Hepatocyte (in vitro differentiated cells): ENCODE results near the gene LMAN2. TPM values are rescaled to one million over a fixed set of nuclear protein-coding genes. Genes with fewer than 3 reads are reported as not detected.

Experiments used
- DNase-seq: peaks from one replicate; pipeline ENCODE4 v3.0.0-alpha.2; 2016; ENCODE audit warnings: low spot score
- H2AFZ ChIP-seq: fragments of 200-600 bp; sonication (generic); 2 replicates; pipeline ENCODE4 v1.6.0; 2016; ENCODE audit warnings: antibody characterized with exemption, mild to moderate bottlenecking
- H3K27ac ChIP-seq: fragments of 200-600 bp; sonication (generic); 2 replicates; pipeline ENCODE4 v1.5.1; 2016; ENCODE audit warnings: mild to moderate bottlenecking
- H3K27me3 ChIP-seq: fragments of 200-600 bp; sonication (generic); 2 replicates; pipeline ENCODE4 v1.6.1; 2016
- H3K36me3 ChIP-seq: fragments of 200-600 bp; sonication (generic); replicated peaks from 2 replicates; pipeline ENCODE4 v1.5.1; 2016; ENCODE audit warnings: low read depth; ENCODE audit not compliant: insufficient read depth
- H3K4me1 ChIP-seq: fragments of 200-600 bp; sonication (generic); 2 replicates; pipeline ENCODE4 v1.5.1; 2016; ENCODE audit warnings: mild to moderate bottlenecking, moderate library complexity; ENCODE audit not compliant: insufficient read depth
- H3K4me2 ChIP-seq: fragments of 200-600 bp; sonication (generic); 2 replicates; pipeline ENCODE4 v1.6.0; 2016
- H3K4me3 ChIP-seq: fragments of 200-600 bp; sonication (generic); 2 replicates; pipeline ENCODE4 v1.5.1; 2016; ENCODE audit warnings: mild to moderate bottlenecking
- H3K79me2 ChIP-seq: fragments of 200-600 bp; sonication (generic); 2 replicates; pipeline ENCODE4 v1.6.0; 2017; ENCODE audit warnings: mild to moderate bottlenecking
- H3K9me2 ChIP-seq: fragments of 200-600 bp; sonication (generic); replicated peaks from 2 replicates; pipeline ENCODE4 v1.6.0; 2017; ENCODE audit warnings: mild to moderate bottlenecking; ENCODE audit not compliant: insufficient read depth
- H3K9me3 ChIP-seq: fragments of 200-600 bp; sonication (generic); 2 replicates; pipeline ENCODE4 v1.5.1; 2016; ENCODE audit warnings: low read depth, mild to moderate bottlenecking
- H4K20me1 ChIP-seq: fragments of 200-600 bp; sonication (generic); 2 replicates; pipeline ENCODE4 v1.6.0; 2016; ENCODE audit warnings: mild to moderate bottlenecking; ENCODE audit not compliant: insufficient read depth, poor library complexity, severe bottlenecking
- EZH2 ChIP-seq: fragments of 200-600 bp; sonication (generic); IDR thresholded peaks from 2 replicates; pipeline ENCODE4 v1.6.1; 2016; ENCODE audit warnings: antibody characterized with exemption, mild to moderate bottlenecking, borderline replicate concordance
- EZH2phosphoT487 ChIP-seq: fragments of 200-600 bp; sonication (generic); IDR thresholded peaks from one replicate; pipeline ENCODE4 v1.6.1; 2018; ENCODE audit warnings: antibody characterized with exemption, mild to moderate bottlenecking, low read depth, moderate library complexity; ENCODE audit not compliant: unreplicated experiment, severe bottlenecking
- WGBS: methylation state at CpG from one replicate; pipeline ENCODE4 v1.1.6; 2016; ENCODE audit warnings: low lambda C conversion rate; ENCODE audit errors: missing lambda C conversion rate; 5-methylcytosine and 5-hydroxymethylcytosine counted together
- polyA plus RNA-seq: library from polyadenylated mRNA; unstranded; fragments of >200 nt; fragmentation: Nextera tagmentation; extraction: Ambion mirVana; gene quantifications from 2 replicates; pipeline ENCODE4 v1.2.1, GENCODE V29; 2016
- total RNA-seq: library from RNA; depleted of rRNA; stranded (reverse); fragments of >200 nt; gene quantifications from 2 replicates; pipeline ENCODE4 v1.2.3, GENCODE V29; 2014
- TF ChIP-seq, protein P1 (sequence below): fragments of 200-600 bp; sonication (generic); IDR thresholded peaks from 2 replicates; pipeline ENCODE4 v1.5.1; 2016; ENCODE audit warnings: antibody characterized with exemption, mild to moderate bottlenecking; ENCODE audit not compliant: poor library complexity

The LMAN2 gene
- total and polyA plus RNA-seq, 2 experiments from 2014 or later: 357 to 391 TPM

DNA sequence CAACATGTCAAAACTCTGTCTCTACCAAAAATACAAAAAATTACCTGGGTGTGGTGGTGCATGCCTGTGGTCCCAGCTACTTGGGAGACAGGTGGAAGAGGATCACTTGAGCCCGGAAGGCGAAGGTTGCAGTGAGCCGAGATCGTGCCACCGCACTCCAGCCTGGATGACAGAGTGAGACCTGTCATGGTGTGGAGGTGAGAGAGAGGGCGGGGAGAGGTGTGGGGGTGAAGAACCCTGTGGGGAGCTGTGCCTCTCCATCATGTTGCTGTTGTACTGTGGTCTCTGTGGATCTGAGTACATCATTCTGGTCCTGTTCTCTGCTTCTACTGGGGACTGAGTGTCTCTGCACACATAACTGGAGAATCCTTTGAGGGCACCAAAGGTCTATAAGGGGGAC, 21.4 kb upstream of the LMAN2 start:
- no peak for DNase-seq
- Histone ChIP-seq H3K9me2 (no peaks in the 10 kb centered on the region), H3K4me1 (peaks cover under 1% of the 10 kb centered on the region), H4K20me1 (no peaks in the 10 kb centered on the region), H2AFZ (no peak overlapping the region), H3K9me3 (no peaks in the 10 kb centered on the region), H3K79me2 (peaks cover 5% of the 10 kb centered on the region), H3K4me2 (peak overlapping the region; percentile 89), H3K27ac (no peak overlapping the region), H3K27me3 (no peaks in the 10 kb centered on the region), H3K36me3 (no peaks in the 10 kb centered on the region), H3K4me3 (no peak overlapping the region)
- 93% methylated on average over 6 of the region's 6 CpGs for WGBS
- TF ChIP-seq EZH2 (no peak), EZH2phosphoT487 (no peak)
- TF ChIP-seq, protein P1, sequence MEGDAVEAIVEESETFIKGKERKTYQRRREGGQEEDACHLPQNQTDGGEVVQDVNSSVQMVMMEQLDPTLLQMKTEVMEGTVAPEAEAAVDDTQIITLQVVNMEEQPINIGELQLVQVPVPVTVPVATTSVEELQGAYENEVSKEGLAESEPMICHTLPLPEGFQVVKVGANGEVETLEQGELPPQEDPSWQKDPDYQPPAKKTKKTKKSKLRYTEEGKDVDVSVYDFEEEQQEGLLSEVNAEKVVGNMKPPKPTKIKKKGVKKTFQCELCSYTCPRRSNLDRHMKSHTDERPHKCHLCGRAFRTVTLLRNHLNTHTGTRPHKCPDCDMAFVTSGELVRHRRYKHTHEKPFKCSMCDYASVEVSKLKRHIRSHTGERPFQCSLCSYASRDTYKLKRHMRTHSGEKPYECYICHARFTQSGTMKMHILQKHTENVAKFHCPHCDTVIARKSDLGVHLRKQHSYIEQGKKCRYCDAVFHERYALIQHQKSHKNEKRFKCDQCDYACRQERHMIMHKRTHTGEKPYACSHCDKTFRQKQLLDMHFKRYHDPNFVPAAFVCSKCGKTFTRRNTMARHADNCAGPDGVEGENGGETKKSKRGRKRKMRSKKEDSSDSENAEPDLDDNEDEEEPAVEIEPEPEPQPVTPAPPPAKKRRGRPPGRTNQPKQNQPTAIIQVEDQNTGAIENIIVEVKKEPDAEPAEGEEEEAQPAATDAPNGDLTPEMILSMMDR: no peak

DNA sequence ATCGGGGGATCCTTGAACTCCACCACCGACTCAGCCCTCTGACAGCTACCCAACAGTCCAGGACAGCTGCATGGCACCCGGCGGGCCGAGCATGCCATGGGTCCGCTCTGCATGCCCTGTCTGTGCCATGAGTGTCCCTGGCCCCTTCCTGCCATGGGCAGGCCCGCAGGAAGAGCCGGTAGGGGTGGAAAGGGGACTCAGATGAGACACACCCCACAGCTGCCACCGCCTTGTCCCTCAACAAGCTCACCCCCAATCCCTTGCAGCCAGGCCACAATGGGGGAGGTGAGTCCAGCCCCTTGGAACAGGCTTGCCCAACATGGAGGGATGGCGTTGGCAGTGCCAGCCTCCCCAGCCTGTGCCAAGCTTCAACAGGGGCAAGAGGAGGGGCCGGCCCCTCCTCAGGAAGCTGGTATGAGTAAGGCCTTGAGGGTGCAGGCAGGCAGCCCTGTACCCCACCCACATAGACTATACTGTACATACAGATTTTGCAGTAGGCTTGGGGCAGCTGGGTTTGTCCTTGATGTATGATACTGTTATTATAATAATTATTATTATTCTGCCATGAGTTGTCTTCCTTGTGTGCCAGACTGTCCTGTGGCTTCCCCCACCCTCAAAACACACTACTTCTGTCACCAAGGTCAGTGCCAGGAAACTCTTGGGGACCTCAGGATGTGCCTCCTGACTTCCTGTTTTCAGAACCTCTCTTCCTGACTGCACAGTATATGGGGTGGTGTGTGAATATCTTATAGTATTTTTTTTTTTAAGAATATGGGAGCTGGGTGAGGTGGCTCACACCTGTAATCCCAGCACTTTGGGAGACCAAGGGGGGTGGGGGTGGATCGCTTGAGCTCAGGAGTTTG, 20.8 kb upstream of the LMAN2 start:
- H3K36me3 ChIP-seq: no peaks in the 10 kb centered on the region
- 95% methylated on average over 12 of the region's 12 CpGs for WGBS

DNA sequence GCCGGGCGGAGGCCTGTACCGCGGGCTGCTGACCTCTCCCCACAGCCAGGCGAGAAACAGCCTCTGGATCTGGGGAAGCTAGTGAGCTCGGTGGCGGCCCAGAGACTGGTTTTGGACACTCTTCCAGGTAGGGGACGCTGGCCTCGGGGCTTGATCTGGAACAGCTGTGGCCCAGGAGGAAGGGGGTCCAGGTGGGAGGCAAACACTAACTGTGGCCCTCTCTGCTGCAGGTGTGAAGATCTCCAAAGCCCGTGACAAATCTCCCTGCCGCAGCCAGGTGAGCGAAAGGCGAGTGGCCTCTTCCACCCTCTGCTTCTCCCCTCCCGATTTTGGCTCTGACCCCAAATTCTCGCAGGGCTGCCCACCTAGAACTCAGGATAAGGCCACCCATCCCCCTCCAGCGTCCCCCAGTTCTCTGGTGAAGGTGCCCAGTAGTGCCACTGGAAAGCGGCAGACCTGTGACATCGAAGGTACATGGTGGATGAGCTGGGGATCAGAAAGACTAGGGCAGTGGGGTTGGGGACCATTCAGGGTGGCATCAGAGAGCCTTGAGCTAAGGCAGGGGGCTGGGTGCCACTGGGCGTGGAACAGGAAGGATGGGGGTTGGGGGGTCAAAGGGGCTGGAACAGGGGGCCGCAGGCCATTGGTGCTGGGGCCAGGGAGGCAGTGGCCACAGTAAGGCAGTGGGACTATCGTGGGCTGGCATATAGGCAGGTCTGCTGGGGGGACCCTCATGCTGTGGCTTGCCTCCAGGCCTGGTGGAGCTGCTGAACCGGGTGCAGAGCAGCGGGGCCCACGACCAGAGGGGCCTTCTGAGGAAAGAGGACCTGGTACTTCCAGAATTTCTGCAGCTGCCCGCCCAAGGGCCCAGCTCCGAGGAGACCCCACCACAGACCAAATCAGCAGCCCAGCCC, 19.9 kb upstream of the LMAN2 start:
- no peaks in the 10 kb centered on the region for H3K9me2 ChIP-seq
- peaks cover 5% of the 10 kb centered on the region for H3K79me2 ChIP-seq
- H3K4me3 ChIP-seq: peak overlapping the region; percentile 70
- no peaks in the 10 kb centered on the region for H4K20me1 ChIP-seq
- no peak for DNase-seq
- H3K27ac ChIP-seq: peak overlapping the region; percentile 73
- WGBS: 57% methylated on average over 19 of the region's 26 CpGs
- peak overlapping the region; percentile 89 for H3K4me2 ChIP-seq
- no peaks in the 10 kb centered on the region for H3K27me3 ChIP-seq
- no peaks in the 10 kb centered on the region for H3K9me3 ChIP-seq
- H3K4me1 ChIP-seq: peaks cover 7% of the 10 kb centered on the region
- TF ChIP-seq, protein P1: no peak
- TF ChIP-seq EZH2phosphoT487 (no peak), EZH2 (no peak)
- peak overlapping the region; percentile 82 for H2AFZ ChIP-seq
- no peaks in the 10 kb centered on the region for H3K36me3 ChIP-seq

More for the DNA sequence above, 20.8 kb upstream of the LMAN2 start:
- no peak for TF ChIP-seq EZH2
- TF ChIP-seq, protein P1: no peak
- TF ChIP-seq EZH2phosphoT487: no peak
- no peak overlapping the region for H3K4me3 ChIP-seq
- H3K9me3 ChIP-seq: no peaks in the 10 kb centered on the region
- H4K20me1 ChIP-seq: no peaks in the 10 kb centered on the region
- peak overlapping the region; percentile 89 for H3K4me2 ChIP-seq
- H3K4me1 ChIP-seq: peaks cover 6% of the 10 kb centered on the region
- no peak overlapping the region for H2AFZ ChIP-seq
- peaks cover 5% of the 10 kb centered on the region for H3K79me2 ChIP-seq
- H3K27ac ChIP-seq: no peak overlapping the region
- no peaks in the 10 kb centered on the region for H3K27me3 ChIP-seq
- DNase-seq: no peak
- no peaks in the 10 kb centered on the region for H3K9me2 ChIP-seq
